NCI-H774 (cell line): ENCODE data around the gene KLHDC7A.

ENCODE experiments used
- DNase-seq: peaks from one replicate; lab custom pipeline; 2025; lab: John Stamatoyannopoulos, UW

The KLHDC7A gene

GRCh38 chr1:18508084-18508483, 27.4 kb downstream of the KLHDC7A start:
- DNase-seq = no peak

GRCh38 chr1:18511149-18511873, 30.6 kb downstream of the KLHDC7A start:
- no peak for DNase-seq

- no peak for DNase-seq
Measured at GRCh38 chr1:18511874-18512150, 31.1 kb downstream of the KLHDC7A start.

- no peak for DNase-seq
Measured at GRCh38 chr1:18512883-18513282, 32.2 kb downstream of the KLHDC7A start.

- DNase-seq = no peak
Measured at GRCh38 chr1:18513995-18514394, 33.3 kb downstream of the KLHDC7A start.

GRCh38 chr1:18515120-18515667, 34.5 kb downstream of the KLHDC7A start:
- no peak for DNase-seq

GRCh38 chr1:18516473-18516872, 35.7 kb downstream of the KLHDC7A start:
- no peak for DNase-seq

GRCh38 chr1:18526436-18527275, 45.9 kb downstream of the KLHDC7A start:
- DNase-seq = no peak

GRCh38 chr1:18527514-18527913, 46.8 kb downstream of the KLHDC7A start:
- no peak for DNase-seq

GRCh38 chr1:18527921-18528320, 47.2 kb downstream of the KLHDC7A start:
- no peak for DNase-seq

- no peak for DNase-seq
Measured at GRCh38 chr1:18528616-18529015, 47.9 kb downstream of the KLHDC7A start.

GRCh38 chr1:18529714-18530113, 49.0 kb downstream of the KLHDC7A start:
- DNase-seq = no peak

- no peak for DNase-seq
Measured at GRCh38 chr1:18530587-18531502, 50.1 kb downstream of the KLHDC7A start.

- DNase-seq = no peak
Measured at GRCh38 chr1:18531503-18531845, 50.7 kb downstream of the KLHDC7A start.

- no peak for DNase-seq
Measured at GRCh38 chr1:18532390-18533170, 51.9 kb downstream of the KLHDC7A start.

- no peak for DNase-seq
Measured at GRCh38 chr1:18533259-18533658, 52.5 kb downstream of the KLHDC7A start.

- no peak for DNase-seq
Measured at GRCh38 chr1:18534810-18535205, 54.1 kb downstream of the KLHDC7A start.
